Esophagus (tissue), 2 donors: ENCODE measurements around the gene PABPC1L. TPM values are rescaled to one million over a fixed set of nuclear protein-coding genes. Genes with fewer than 3 reads are reported as not detected.

Experiments used
- H3K27ac ChIP-seq, 2 donors: one replicate each; pipeline ENCODE4 v1.5.1; 2013; ENCODE audit warnings: low read depth in 2 of 2, mild to moderate bottlenecking in 2 of 2, inconsistent platforms in 1 of 2, low read length in 1 of 2, moderate library complexity in 1 of 2
- H3K27me3 ChIP-seq, 2 donors: one replicate each; pipeline ENCODE4 v1.6.1; 2013; ENCODE audit warnings: low read length in 2 of 2, control low read depth in 1 of 2, mild to moderate bottlenecking in 1 of 2; ENCODE audit not compliant: insufficient read depth in 2 of 2, control insufficient read depth in 1 of 2
- H3K36me3 ChIP-seq, 2 donors: one replicate each; pipeline ENCODE4 v1.6.1; 2013; ENCODE audit warnings: low read length in 1 of 2; ENCODE audit not compliant: control insufficient read depth in 2 of 2, insufficient read depth in 2 of 2
- H3K4me1 ChIP-seq, 2 donors: one replicate each; pipeline ENCODE4 v1.6.1; 2013; ENCODE audit warnings: low read length in 1 of 2; ENCODE audit not compliant: control insufficient read depth in 2 of 2, insufficient read depth in 2 of 2
- H3K4me3 ChIP-seq, 2 donors: one replicate each; pipeline ENCODE4 v1.5.1; 2013; ENCODE audit warnings: low read length in 2 of 2, mild to moderate bottlenecking in 2 of 2, low read depth in 1 of 2, moderate library complexity in 1 of 2
- H3K9me3 ChIP-seq, 2 donors: one replicate each; pipeline ENCODE4 v1.6.1; 2013; ENCODE audit warnings: mild to moderate bottlenecking in 2 of 2, low read depth in 1 of 2, low read length in 1 of 2, moderate library complexity in 1 of 2; ENCODE audit not compliant: control insufficient read depth in 2 of 2, insufficient read depth in 1 of 2
- WGBS, 2 donors: extraction: QIAGEN DNeasy Blood & Tissue Kit; methylation state at CpG; one replicate each; pipeline ENCODE4 v1.1.7; 2013; 5-methylcytosine and 5-hydroxymethylcytosine counted together
- polyA plus RNA-seq, 2 donors: library from polyadenylated mRNA; stranded (reverse); fragments of 200-250 nt; gene quantifications; one replicate each; pipeline ENCODE4 v1.2.3, GENCODE V29; 2013
- donor health status: healthy with polysubstance abuse.
- donor health status: Bipolar disorder and iron deficiency.

Gene PABPC1L
- polyA plus RNA-seq, 2 donors: 12.1 to 31.6 TPM

GRCh38 chr20:44897133-44897532, 12.7 kb upstream of the PABPC1L start:
- Histone ChIP-seq H3K4me1 (peaks cover 0 to 3% of the 10 kb centered on the region in 2 donors), H3K27ac (no peak overlapping the region)
- WGBS, 2 donors: 64 to 65% methylated on average over 1 of the region's 1 CpG

GRCh38 chr20:44900231-44900854, 9.5 kb upstream of the PABPC1L start:
- Histone ChIP-seq H3K4me1 (peaks cover 0 to 3% of the 10 kb centered on the region in 2 donors), H3K27me3 (no peaks in the 10 kb centered on the region), H3K9me3 (no peaks in the 10 kb centered on the region), H3K36me3 (peaks cover 9 to 12% of the 10 kb centered on the region in 2 donors), H3K27ac (peak overlapping the region in 1 of 2 donors; percentile 24), H3K4me3 (no peak overlapping the region)
- 79% methylated on average over 5 of the region's 5 CpGs for WGBS, 2 donors

More at GRCh38 chr20:44897133-44897532, 12.7 kb upstream of the PABPC1L start:
- Histone ChIP-seq H3K9me3 (no peaks in the 10 kb centered on the region), H3K36me3 (peaks cover 2 to 7% of the 10 kb centered on the region in 2 donors), H3K4me3 (no peak overlapping the region), H3K27me3 (no peaks in the 10 kb centered on the region)

- no peaks in the 10 kb centered on the region for H3K9me3 ChIP-seq
- H3K27me3 ChIP-seq: no peaks in the 10 kb centered on the region
- no peak overlapping the region for H3K27ac ChIP-seq
- WGBS, 2 donors: 77 to 83% methylated on average over 2 of the region's 2 CpGs
- H3K4me1 ChIP-seq: peaks cover 0 to 3% of the 10 kb centered on the region in 2 donors
- peaks cover 9 to 16% of the 10 kb centered on the region in 2 donors for H3K36me3 ChIP-seq
- H3K4me3 ChIP-seq: no peak overlapping the region
Measured at GRCh38 chr20:44901974-44902373, 7.9 kb upstream of the PABPC1L start.

DNA sequence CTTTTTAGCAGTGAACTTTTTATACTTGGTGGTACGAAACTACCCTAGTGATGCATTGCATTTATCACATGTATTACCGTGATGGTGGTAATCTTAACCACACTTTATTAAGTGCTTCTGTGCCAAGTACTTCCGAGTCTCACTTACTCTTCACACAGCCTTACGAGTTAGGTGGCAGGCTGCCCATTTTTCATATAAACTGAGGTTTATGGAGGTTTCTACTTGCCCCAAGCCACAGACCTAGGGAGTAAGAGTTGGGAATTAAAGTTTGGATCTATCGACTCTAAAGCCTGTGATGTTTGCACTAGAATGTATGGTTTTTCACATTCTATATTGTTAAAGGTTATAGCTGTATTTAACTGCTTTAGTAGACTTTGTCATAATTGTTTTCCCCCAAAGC, 5.5 kb upstream of the PABPC1L start:
- Histone ChIP-seq H3K9me3 (no peaks in the 10 kb centered on the region), H3K27ac (no peak overlapping the region), H3K4me1 (peaks cover 2 to 3% of the 10 kb centered on the region in 2 donors), H3K4me3 (no peak overlapping the region), H3K27me3 (no peaks in the 10 kb centered on the region), H3K36me3 (peaks cover 13 to 16% of the 10 kb centered on the region in 2 donors)
- WGBS, 2 donors: 81 to 83% methylated on average over 5 of the region's 5 CpGs

DNA sequence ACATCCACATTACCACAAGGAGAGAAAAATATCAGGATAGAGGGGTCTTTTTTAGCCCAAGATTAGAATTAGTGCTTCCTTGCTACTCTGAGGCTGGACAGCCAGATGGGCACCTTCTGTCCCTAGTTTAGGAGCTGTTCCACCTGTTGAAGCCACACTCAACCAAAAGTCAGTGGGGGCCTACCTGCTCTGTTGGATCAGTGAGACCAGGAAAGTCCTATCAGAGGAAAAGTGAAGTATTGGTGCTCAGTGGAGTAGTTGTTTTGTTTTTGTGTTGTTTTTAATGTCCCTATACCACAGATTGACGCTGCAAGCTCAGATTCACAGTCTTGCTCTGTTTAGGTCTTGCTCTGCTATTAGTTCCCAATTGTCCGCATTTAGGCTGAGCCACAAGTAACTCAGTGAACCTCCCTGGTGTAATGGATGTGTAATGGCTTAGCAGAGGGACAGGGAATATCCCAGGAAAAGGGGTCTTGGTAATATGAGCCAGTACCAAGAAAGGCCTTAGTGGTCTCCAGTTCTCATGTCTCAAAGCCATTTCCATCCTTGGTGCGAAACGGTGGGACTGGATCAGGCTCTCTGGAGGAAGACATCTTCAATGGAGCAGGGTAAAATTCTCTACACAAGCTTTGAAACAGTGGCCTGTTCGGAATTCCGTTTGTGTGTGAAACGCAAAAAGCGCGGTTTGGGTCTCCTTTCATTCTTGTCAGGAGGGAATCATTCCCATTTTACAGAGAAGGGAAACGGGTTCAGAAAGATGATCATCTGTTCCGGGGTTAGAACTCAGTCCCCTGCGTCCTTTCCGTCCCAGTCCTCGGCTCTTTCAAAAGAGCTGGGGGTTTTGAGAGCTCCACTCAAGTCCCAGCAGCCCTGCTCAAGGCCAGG, 631 bp upstream of the PABPC1L start:
- peaks cover 6 to 7% of the 10 kb centered on the region in 2 donors for H3K4me1 ChIP-seq
- H3K4me3 ChIP-seq: peak overlapping the region; percentile 48 to 69
- no peaks in the 10 kb centered on the region for H3K27me3 ChIP-seq
- WGBS, 2 donors: 30 to 31% methylated on average over 14 of the region's 14 CpGs
- no peaks in the 10 kb centered on the region for H3K9me3 ChIP-seq
- no peak overlapping the region for H3K27ac ChIP-seq
- peaks cover 4 to 6% of the 10 kb centered on the region in 2 donors for H3K36me3 ChIP-seq

DNA sequence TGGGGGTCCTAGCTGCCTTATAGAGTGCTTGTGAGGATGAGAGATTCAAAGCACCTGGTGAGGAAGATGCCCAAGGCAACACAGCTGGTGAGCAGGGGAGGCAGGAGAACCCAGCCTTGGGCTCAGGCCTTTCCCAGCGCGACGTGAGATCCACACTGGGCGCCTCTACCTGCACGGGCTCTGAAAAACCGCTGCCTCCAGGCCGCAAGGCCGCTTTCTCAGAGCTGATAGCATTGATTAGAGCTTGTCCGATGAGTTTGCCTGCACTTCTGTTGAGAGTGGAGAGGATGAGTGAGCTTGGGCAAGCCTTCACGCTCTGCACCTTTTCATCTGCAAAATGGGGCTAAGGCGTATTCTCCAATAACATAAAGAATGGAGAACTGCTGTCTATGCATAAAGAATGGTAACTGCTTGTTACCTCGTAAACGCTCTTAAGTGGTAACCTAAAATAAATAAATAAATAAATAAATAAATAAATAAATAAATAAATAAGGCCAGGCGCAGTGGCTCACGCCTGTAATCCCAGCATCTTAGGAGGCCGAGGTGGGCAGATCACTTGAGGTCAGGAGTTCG, 916 bp downstream of the PABPC1L start:
- WGBS, 2 donors: 64 to 68% methylated on average over 17 of the region's 17 CpGs

GRCh38 chr20:44911264-44911921, 1.5 kb downstream of the PABPC1L start:
- Histone ChIP-seq H3K4me1 (peaks cover 6 to 7% of the 10 kb centered on the region in 2 donors), H3K27me3 (no peaks in the 10 kb centered on the region), H3K36me3 (peaks cover 0 to 4% of the 10 kb centered on the region in 2 donors), H3K27ac (no peak overlapping the region), H3K9me3 (no peaks in the 10 kb centered on the region), H3K4me3 (no peak overlapping the region)
- WGBS, 2 donors: 61 to 70% methylated on average over 21 of the region's 21 CpGs

More for the DNA sequence above, 916 bp downstream of the PABPC1L start:
- Histone ChIP-seq H3K27me3 (no peaks in the 10 kb centered on the region), H3K9me3 (no peaks in the 10 kb centered on the region), H3K36me3 (peaks cover 1 to 4% of the 10 kb centered on the region in 2 donors), H3K4me1 (peaks cover 6 to 7% of the 10 kb centered on the region in 2 donors), H3K4me3 (peak overlapping the region; percentile 48 to 69), H3K27ac (no peak overlapping the region)

DNA sequence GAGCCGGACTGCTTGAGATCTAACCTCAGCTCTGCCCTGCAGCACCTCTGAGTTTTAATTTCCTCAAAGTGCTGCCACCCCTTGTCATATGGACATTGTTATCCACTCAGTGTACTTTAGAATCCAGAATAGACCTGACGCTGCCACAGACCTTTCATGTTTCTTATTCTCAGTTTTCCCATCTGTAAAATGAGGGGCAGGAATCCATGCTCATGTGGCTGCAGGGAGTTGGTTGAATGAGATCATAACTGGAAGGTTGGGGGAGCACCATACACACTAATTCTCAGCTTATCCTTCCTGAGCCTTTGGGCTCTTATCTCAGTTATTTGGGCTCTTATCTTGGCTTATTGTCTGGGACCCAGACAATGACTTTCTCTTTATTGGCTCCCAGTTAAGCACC, 2.3 kb downstream of the PABPC1L start:
- H3K9me3 ChIP-seq: no peaks in the 10 kb centered on the region
- H3K4me3 ChIP-seq: no peak overlapping the region
- H3K4me1 ChIP-seq: peaks cover 6 to 7% of the 10 kb centered on the region in 2 donors
- no peaks in the 10 kb centered on the region for H3K27me3 ChIP-seq
- H3K27ac ChIP-seq: no peak overlapping the region
- peaks cover 0 to 7% of the 10 kb centered on the region in 2 donors for H3K36me3 ChIP-seq
- 85 to 98% methylated on average over 2 of the region's 2 CpGs for WGBS, 2 donors

- Histone ChIP-seq H3K4me1 (peaks cover 3 to 4% of the 10 kb centered on the region in 2 donors), H3K9me3 (no peaks in the 10 kb centered on the region), H3K4me3 (no peak overlapping the region), H3K36me3 (peaks cover 0 to 3% of the 10 kb centered on the region in 2 donors), H3K27me3 (no peaks in the 10 kb centered on the region), H3K27ac (no peak overlapping the region)
- 65 to 72% methylated on average over 1 of the region's 1 CpG for WGBS, 2 donors
Measured at GRCh38 chr20:44914924-44915323, 5.1 kb downstream of the PABPC1L start.
